Esophagus muscularis mucosa (tissue), 4 donors: ENCODE measurements around the gene AFG1L. TPM values are rescaled to one million over a fixed set of nuclear protein-coding genes. Genes with fewer than 3 reads are reported as not detected.

Experiments used
- DNase-seq: peaks from one replicate; pipeline ENCODE4 v3.0.0-alpha.2; 2017; ENCODE audit errors: extremely low spot score
- H3K27ac ChIP-seq, 4 donors: fragments of 200-600 bp; sonication (generic); replicated peaks in 1 of 4; 1 replicate in 3 of 4; 2 replicates in 1 of 4; pipeline ENCODE4 v1.5.1; 2016 to 2019; ENCODE audit warnings: mild to moderate bottlenecking in 1 of 4
- H3K27me3 ChIP-seq, 4 donors: fragments of 200-600 bp; sonication (generic); one replicate each; pipeline versions ENCODE4 v1.5.1 to v1.6.0; 2016 to 2019
- H3K36me3 ChIP-seq, 4 donors: fragments of 200-600 bp; sonication (generic); one replicate each; pipeline ENCODE4 v1.5.1; 2016 to 2019
- H3K4me1 ChIP-seq, 4 donors: fragments of 200-600 bp; sonication (generic); one replicate each; pipeline ENCODE4 v1.5.1; 2016 to 2019
- H3K4me3 ChIP-seq, 4 donors: fragments of 200-600 bp; sonication (generic); 1 replicate in 2 of 4; 2 replicates in 2 of 4; pipeline ENCODE4 v1.5.1; 2016 to 2019; ENCODE audit warnings: mild to moderate bottlenecking in 4 of 4, moderate library complexity in 1 of 4
- H3K9me3 ChIP-seq, 4 donors: fragments of 200-600 bp; sonication (generic); 1 replicate in 3 of 4; 2 replicates in 1 of 4; pipeline ENCODE4 v1.5.1; 2016 to 2019
- CTCF ChIP-seq, 3 experiments: fragments of 200-600 bp in 2 of 3; fragments of 450-650 bp in 1 of 3; sonication (generic) in 2 of 3; IDR thresholded peaks; one replicate each; pipeline ENCODE4 v1.5.1; 2017 to 2019; ENCODE audit warnings: antibody characterized with exemption in 3 of 3, mild to moderate bottlenecking in 2 of 3, moderate library complexity in 1 of 3
- EP300 ChIP-seq: sonication (generic); formaldehyde crosslinking; IDR thresholded peaks from one replicate; pipeline ENCODE4 v1.6.1; 2017; ENCODE audit warnings: antibody characterized with exemption
- POLR2A ChIP-seq: fragments of 450-650 bp; IDR thresholded peaks from one replicate; pipeline ENCODE4 v1.6.1; 2017; ENCODE audit warnings: antibody characterized with exemption, moderate library complexity, mild to moderate bottlenecking, low read depth
- POLR2AphosphoS5 ChIP-seq, 2 donors: sonication (generic); formaldehyde crosslinking; IDR thresholded peaks; one replicate each; pipeline ENCODE4 v1.6.1; 2017; ENCODE audit warnings: antibody characterized with exemption in 2 of 2
- WGBS: methylation state at CpG from one replicate; pipeline ENCODE4 v1.1.5; 2018; 5-methylcytosine and 5-hydroxymethylcytosine counted together
- intact Hi-C: fragments of 100-400 bp; cut with DNase I; formaldehyde crosslinking; loops from one replicate; pipeline ENCODE4 v1.15.1; 2023
- total RNA-seq, 4 donors: library from RNA; depleted of rRNA; stranded (reverse); fragments of >200 nt; gene quantifications; one replicate each; pipeline versions ENCODE4 v1.1.0 to v1.2.1, GENCODE V29; 2016

The AFG1L gene
- total RNA-seq, 4 donors from 2014 or later, result 1.5 to 5.4 (median 3.3) TPM

GRCh38 chr6:108549741-108550140 is 254.9 kb downstream of the AFG1L start:
- no peak for TF ChIP-seq POLR2A
- no peak for TF ChIP-seq POLR2AphosphoS5 (IDR thresholded peaks at IDR 0.05)
- no peak for TF ChIP-seq EP300
- TF ChIP-seq CTCF (IDR thresholded peaks at IDR 0.05), result no peak
- H3K27me3 ChIP-seq, result no peaks in the 10 kb centered on the region
- intact Hi-C loops, result loop anchor here (10.0 kb wide), 1 partner anchor 455 kb away; no protein-coding TSS in a partner anchor
- no peak overlapping the region for H3K4me3 ChIP-seq
- H3K9me3 ChIP-seq, result no peaks in the 10 kb centered on the region
- 74% methylated on average over 3 of the region's 3 CpGs for WGBS
- no peaks in the 10 kb centered on the region for H3K36me3 ChIP-seq
- H3K4me1 ChIP-seq, result peaks cover 2 to 29% (median 14%) of the 10 kb centered on the region in 4 donors
- no peak overlapping the region for H3K27ac ChIP-seq
- DNase-seq, result no peak

- 60% methylated on average over 3 of the region's 3 CpGs for WGBS
- intact Hi-C loops, result loop anchor here (10.0 kb wide), 1 partner anchor 455 kb away; no protein-coding TSS in a partner anchor
These were observed 255.4 kb downstream of the AFG1L start for GRCh38 chr6:108550256-108550655.

DNA sequence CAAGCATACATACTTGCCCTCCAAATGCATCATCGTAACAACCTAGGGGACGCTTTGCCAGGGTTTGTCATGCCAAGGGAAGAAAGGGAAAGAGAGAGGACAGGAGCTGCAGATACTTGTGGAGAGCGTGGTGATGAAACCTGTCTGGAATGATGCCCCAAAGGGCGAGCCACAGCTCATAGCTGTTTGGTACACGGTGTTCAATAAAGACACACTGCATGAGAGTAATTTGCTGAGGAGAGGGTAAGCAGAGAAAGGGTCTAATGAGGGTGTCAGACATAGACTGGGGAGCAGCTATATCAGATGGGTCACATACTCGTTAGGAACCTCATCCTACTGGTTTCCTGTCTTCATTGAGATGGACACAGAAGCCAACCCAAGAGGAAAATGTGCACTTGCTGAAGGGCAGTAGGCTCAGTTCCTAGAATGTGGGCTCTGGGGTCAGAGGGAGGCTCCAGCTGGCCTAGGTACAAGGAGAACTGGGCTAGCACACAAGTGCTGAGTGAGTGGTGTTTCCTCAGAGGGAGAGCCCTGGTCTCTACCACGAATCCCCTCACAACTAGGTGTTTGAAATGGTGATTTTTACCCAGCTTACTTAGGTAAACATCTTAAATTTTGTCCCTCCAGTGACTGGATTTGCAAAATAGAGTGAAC is 260.7 kb downstream of the AFG1L start:
- DNase-seq, result no peak
- WGBS, result 70% methylated on average over 7 of the region's 7 CpGs
- Histone ChIP-seq H3K27ac (peak overlapping the region; percentile 98 to 100 (median 99)), H3K36me3 (no peaks in the 10 kb centered on the region), H3K27me3 (no peaks in the 10 kb centered on the region), H3K4me3 (no peak overlapping the region), H3K4me1 (peaks cover 26 to 45% (median 35%) of the 10 kb centered on the region in 4 donors), H3K9me3 (no peaks in the 10 kb centered on the region)
- intact Hi-C loops, result loop anchor here (5.0 to 10.0 kb wide), 3 partner anchors 227 to 522 kb away; no protein-coding TSS in a partner anchor
- peak in 1 of 2 donors; percentile 49 for TF ChIP-seq POLR2AphosphoS5 (IDR thresholded peaks at IDR 0.05)
- no peak for TF ChIP-seq CTCF (IDR thresholded peaks at IDR 0.05)

More at GRCh38 chr6:108550256-108550655, 255.4 kb downstream of the AFG1L start:
- H3K4me1 ChIP-seq, result peaks cover 7 to 29% (median 14%) of the 10 kb centered on the region in 4 donors
- H3K27ac ChIP-seq, result no peak overlapping the region
- TF ChIP-seq EP300, result no peak
- no peak for TF ChIP-seq POLR2A
- no peak for TF ChIP-seq POLR2AphosphoS5 (IDR thresholded peaks at IDR 0.05)
- TF ChIP-seq CTCF (IDR thresholded peaks at IDR 0.05), result no peak
- no peaks in the 10 kb centered on the region for H3K9me3 ChIP-seq
- no peak for DNase-seq
- H3K27me3 ChIP-seq, result no peaks in the 10 kb centered on the region
- H3K36me3 ChIP-seq, result no peaks in the 10 kb centered on the region
- no peak overlapping the region for H3K4me3 ChIP-seq

DNA sequence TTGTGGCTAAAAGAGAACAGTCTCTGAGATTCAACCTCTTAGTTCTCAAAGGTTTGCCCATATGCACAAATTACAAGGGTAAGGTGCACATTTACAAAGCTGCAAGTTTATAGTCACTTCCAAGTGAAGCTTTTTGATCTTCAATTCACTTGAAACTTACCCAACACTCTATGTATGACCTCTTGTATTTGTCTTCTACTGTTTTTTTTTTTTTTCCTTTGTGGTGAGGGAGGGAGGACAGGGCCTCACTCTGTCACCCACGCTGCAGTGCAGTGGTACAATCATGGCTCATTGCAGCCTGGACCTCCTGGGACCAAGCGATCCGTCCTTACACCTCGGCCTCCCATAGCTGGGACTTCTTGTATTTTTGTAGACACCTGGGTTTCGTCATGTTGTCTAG is 261.4 kb downstream of the AFG1L start:
- 62% methylated on average over 5 of the region's 5 CpGs for WGBS
- TF ChIP-seq POLR2AphosphoS5 (IDR thresholded peaks at IDR 0.05) (no peak), POLR2A (no peak), EP300 (no peak), CTCF (IDR thresholded peaks at IDR 0.05) (no peak)
- H3K27me3 ChIP-seq, result no peaks in the 10 kb centered on the region
- H3K36me3 ChIP-seq, result no peaks in the 10 kb centered on the region
- no peaks in the 10 kb centered on the region for H3K9me3 ChIP-seq
- no peak for DNase-seq
- intact Hi-C loops, result loop anchor here (5.0 to 10.0 kb wide), 3 partner anchors 226 to 521 kb away; no protein-coding TSS in a partner anchor
- H3K4me3 ChIP-seq, result peak overlapping the region in 1 of 4 donors; percentile 85
- H3K27ac ChIP-seq, result peak overlapping the region; percentile 98 to 100 (median 99)
- H3K4me1 ChIP-seq, result peaks cover 26 to 45% (median 35%) of the 10 kb centered on the region in 4 donors
